Measurements from ENCODE around the gene MYCBP2.
"Not testable (repeated sequence)": the region's sequence is repeated elsewhere in the genome, so short reads cannot be mapped to it uniquely, and the experiment has no call there.

MYCBP2 gene

DNA sequence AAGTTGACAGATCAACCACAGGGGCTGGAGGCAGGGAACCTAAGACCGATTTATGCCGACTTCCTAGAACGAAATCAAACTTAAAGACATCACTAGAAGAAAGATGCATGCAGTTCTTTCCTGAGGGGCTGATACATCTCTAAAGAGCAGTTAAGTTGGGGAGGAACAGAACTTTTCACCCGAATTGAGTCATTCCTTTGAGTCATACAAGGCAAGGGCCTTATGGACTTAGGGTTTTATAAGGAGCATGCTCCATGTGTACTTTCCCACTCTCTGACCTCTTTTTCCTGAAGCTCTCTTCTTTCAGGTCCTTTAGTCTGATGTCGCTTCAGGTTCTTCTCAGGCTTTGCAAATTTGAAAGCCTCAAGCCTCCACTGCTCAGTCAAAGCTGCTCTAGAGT lies 292.0 kb downstream of the MYCBP2 start:
- Mint-ChIP-seq H3K4me1 (peaks cover 29% of the 10 kb centered on the region), H3K9me3 (no peaks in the 10 kb centered on the region), H3K27me3 (no peaks in the 10 kb centered on the region), H3K27ac (no peak overlapping the region), H3K4me3 (no peak overlapping the region)
- ATAC-seq, result no peak
- no peak for DNase-seq

DNA sequence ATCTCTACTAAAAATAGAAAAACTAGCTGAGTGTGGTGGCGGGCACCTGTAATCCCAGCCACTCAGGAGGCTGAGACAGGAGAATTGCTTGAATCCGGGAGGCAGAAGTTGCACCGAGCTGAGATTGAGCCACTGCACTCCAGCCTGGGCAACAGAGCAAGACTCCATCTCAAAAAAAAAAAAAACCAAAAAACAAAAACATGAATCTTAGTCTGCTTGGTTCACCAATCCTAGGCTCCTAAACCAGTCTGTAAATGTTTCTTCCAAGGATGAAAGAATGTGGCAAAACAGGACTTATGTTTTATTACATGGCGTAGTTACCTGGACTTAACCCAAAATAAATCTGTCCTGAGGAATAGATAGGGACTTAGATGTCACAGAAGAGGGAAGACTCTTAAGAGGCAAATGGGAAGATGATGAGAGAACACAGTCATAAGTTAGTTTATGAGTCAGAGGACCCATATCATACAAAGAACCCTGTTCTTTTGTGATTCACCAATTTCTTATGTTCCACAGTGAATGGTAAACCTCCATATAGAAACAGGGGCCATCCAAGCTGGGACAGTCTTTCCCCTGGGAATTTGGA lies 293.1 kb downstream of the MYCBP2 start:
- H3K27me3 Mint-ChIP-seq, result no peaks in the 10 kb centered on the region
- no peak overlapping the region for H3K27ac Mint-ChIP-seq
- DNase-seq (no peak), ATAC-seq (peak; percentile 75)
- H3K9me3 Mint-ChIP-seq, result no peaks in the 10 kb centered on the region
- H3K4me3 Mint-ChIP-seq, result no peak overlapping the region
- peaks cover 29% of the 10 kb centered on the region for H3K4me1 Mint-ChIP-seq

- no peaks in the 10 kb centered on the region for H3K9me3 Mint-ChIP-seq
- H3K27ac Mint-ChIP-seq, result peak overlapping the region in 1 of 2 donors; percentile 35
- peaks cover 46% of the 10 kb centered on the region for H3K4me1 Mint-ChIP-seq
- DNase-seq, result no peak
- no peaks in the 10 kb centered on the region for H3K27me3 Mint-ChIP-seq
- ATAC-seq, result no peak
- H3K4me3 Mint-ChIP-seq, result no peak overlapping the region
These were observed 295.1 kb downstream of the MYCBP2 start for GRCh38 chr13:77031656-77032243.

GRCh38 chr13:77029436-77029835 lies 297.5 kb downstream of the MYCBP2 start:
- Mint-ChIP-seq H3K27ac (no peak overlapping the region), H3K27me3 (no peaks in the 10 kb centered on the region), H3K9me3 (no peaks in the 10 kb centered on the region), H3K4me3 (no peak overlapping the region), H3K4me1 (peaks cover 48% of the 10 kb centered on the region)
- ATAC-seq (no peak), DNase-seq (no peak)

DNA sequence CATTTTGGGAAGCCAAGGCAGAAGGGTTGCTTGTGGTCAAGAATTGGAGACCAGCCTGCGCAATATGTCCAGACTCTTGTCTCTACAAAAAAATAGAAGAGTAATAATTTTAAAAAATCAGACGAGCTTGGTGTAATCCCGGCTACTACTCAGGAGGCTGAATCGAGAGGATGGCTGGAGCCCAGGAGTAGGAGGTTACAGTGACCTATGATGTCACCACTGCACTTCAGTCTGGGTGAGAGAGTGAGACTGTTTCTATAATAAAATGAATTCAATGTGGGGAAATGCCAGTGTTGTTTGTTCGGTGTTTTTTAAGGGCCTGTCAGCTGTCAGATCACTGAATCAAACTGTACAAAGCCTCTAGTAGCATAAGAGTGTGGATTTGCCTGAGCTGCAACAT lies 298.7 kb downstream of the MYCBP2 start:
- Mint-ChIP-seq H3K27ac (no peak overlapping the region), H3K9me3 (no peaks in the 10 kb centered on the region), H3K4me3 (peak overlapping the region; percentile 87 to 89), H3K27me3 (no peaks in the 10 kb centered on the region), H3K4me1 (peaks cover 48% of the 10 kb centered on the region)
- DNase-seq (no peak), ATAC-seq (no peak)

- Mint-ChIP-seq H3K27me3 (no peaks in the 10 kb centered on the region), H3K4me3 (peak within 1 kb of the TSS; percentile 92), H3K4me1 (peaks cover 59% of the 10 kb centered on the region), H3K9me3 (no peaks in the 10 kb centered on the region), H3K27ac (peak within 1 kb of the TSS; percentile 99)
- DNase-seq, result peak; percentile 83 to 84
- ATAC-seq, result peak; percentile 67
These were observed 299.9 kb downstream of the MYCBP2 start, which contains the start of gene FBXL3 for GRCh38 chr13:77026861-77027621. FBXL3 (minus strand) TSS chr13:77027159; CDS start chr13:77021860, 5,299 bp downstream.

DNA sequence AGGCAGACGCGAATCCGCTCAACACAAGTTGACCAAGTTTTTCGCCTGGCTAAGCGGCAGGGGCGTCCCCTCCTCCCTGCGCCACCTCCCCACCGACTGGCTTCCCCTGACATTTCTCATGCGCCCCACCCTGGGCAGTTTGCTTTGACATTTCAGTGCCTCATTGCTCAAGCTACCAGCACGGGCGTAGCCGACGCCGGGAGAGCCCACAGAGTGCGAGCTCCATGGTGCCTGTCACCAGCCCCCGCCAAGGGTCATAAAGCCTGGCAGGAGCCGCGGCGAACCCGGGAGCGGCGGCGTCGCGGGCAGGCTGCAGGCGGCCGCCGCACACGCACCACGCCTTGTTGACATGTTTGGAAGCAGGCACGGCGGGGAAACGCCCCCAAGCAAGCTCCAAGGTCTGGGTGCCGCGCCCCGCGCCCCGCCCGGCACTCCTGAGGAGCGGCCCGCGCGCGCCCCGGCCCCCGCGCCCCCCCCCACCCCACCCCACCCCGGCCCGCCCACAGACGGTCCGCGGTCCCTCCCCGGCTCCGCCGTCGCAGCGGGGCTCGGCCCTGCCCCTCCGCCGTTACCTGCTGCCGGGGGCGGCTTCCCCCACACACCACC lies 300.5 kb downstream of the MYCBP2 start:
- H3K4me3 Mint-ChIP-seq, result peak overlapping the region; percentile 92
- peak; percentile 77 for ATAC-seq
- H3K27ac Mint-ChIP-seq, result peak overlapping the region; percentile 92 to 98
- DNase-seq, result peak; percentile 78 to 86
- H3K4me1 Mint-ChIP-seq, result peaks cover 61% of the 10 kb centered on the region
- H3K27me3 Mint-ChIP-seq, result no peaks in the 10 kb centered on the region
- no peaks in the 10 kb centered on the region for H3K9me3 Mint-ChIP-seq

GRCh38 chr13:77022341-77022740 lies 304.6 kb downstream of the MYCBP2 start:
- no peak for DNase-seq
- H3K27ac Mint-ChIP-seq, result peak overlapping the region in 1 of 2 donors; percentile 81
- no peak for ATAC-seq
- H3K27me3 Mint-ChIP-seq, result no peaks in the 10 kb centered on the region
- peak overlapping the region; percentile 42 to 75 for H3K4me3 Mint-ChIP-seq
- peaks cover 59% of the 10 kb centered on the region for H3K4me1 Mint-ChIP-seq
- H3K9me3 Mint-ChIP-seq, result no peaks in the 10 kb centered on the region

DNA sequence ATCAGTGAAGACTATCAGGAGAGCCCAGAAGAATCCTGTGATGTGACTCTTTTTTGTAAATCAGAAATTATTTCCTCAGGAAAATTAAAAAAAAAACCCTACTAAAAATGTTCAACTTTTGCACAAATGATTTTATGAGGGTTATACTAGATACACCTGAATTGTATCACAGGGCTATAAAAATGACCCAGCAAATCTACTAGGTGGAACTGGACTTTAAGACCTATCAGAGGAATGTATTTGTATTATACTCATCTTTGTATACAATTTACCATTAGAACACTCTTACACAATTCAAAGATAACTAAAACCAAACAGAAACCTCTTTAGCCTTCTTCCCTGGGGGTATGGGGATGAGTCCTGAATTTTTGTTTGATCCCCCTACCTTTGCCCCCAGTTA lies 307.1 kb downstream of the MYCBP2 start:
- no peak overlapping the region for H3K4me3 Mint-ChIP-seq
- DNase-seq, result no peak

GRCh38 chr13:77016888-77017623 lies 309.8 kb downstream of the MYCBP2 start:
- DNase-seq (no peak), ATAC-seq (no peak)
- H3K4me3 Mint-ChIP-seq, result no peak overlapping the region
- H3K9me3 Mint-ChIP-seq, result no peaks in the 10 kb centered on the region
- peaks cover 48% of the 10 kb centered on the region for H3K4me1 Mint-ChIP-seq
- no peaks in the 10 kb centered on the region for H3K27me3 Mint-ChIP-seq
- H3K27ac Mint-ChIP-seq, result no peak overlapping the region

More for the DNA sequence above, 307.1 kb downstream of the MYCBP2 start:
- H3K9me3 Mint-ChIP-seq, result no peaks in the 10 kb centered on the region
- H3K27me3 Mint-ChIP-seq, result no peaks in the 10 kb centered on the region
- ATAC-seq, result no peak
- peaks cover 55% of the 10 kb centered on the region for H3K4me1 Mint-ChIP-seq
- no peak overlapping the region for H3K27ac Mint-ChIP-seq

- Mint-ChIP-seq H3K4me3 (no peak overlapping the region), H3K9me3 (no peaks in the 10 kb centered on the region), H3K27ac (no peak overlapping the region), H3K4me1 (peaks cover 44% of the 10 kb centered on the region), H3K27me3 (no peaks in the 10 kb centered on the region)
- ATAC-seq (no peak), DNase-seq (no peak)
These were observed 310.6 kb downstream of the MYCBP2 start for GRCh38 chr13:77016251-77016812.

- Mint-ChIP-seq H3K4me1 (peaks cover 33% of the 10 kb centered on the region), H3K27ac (no peak overlapping the region), H3K9me3 (no peaks in the 10 kb centered on the region), H3K4me3 (no peak overlapping the region), H3K27me3 (no peaks in the 10 kb centered on the region)
- ATAC-seq (no peak), DNase-seq (no peak)
These were observed 311.8 kb downstream of the MYCBP2 start for GRCh38 chr13:77014906-77015685.

- no peaks in the 10 kb centered on the region for H3K27me3 Mint-ChIP-seq
- H3K27ac Mint-ChIP-seq, result no peak overlapping the region
- peaks cover 34% of the 10 kb centered on the region for H3K4me1 Mint-ChIP-seq
- no peak for ATAC-seq
- H3K4me3 Mint-ChIP-seq, result no peak overlapping the region
- no peaks in the 10 kb centered on the region for H3K9me3 Mint-ChIP-seq
- no peak for DNase-seq
These were observed 312.9 kb downstream of the MYCBP2 start for GRCh38 chr13:77013853-77014542.

- ATAC-seq, H3K9me3 Mint-ChIP-seq, H3K27me3 Mint-ChIP-seq, H3K4me3 Mint-ChIP-seq, H3K27ac Mint-ChIP-seq, DNase-seq: not testable (repeated sequence)
- H3K4me1 Mint-ChIP-seq, result peaks cover 38% of the 10 kb centered on the region
These were observed 317.2 kb downstream of the MYCBP2 start for GRCh38 chr13:77009719-77010118.
